EL (cell line): ENCODE results near the gene FAM167B.
"Not testable (repeated sequence)": the region's sequence is repeated elsewhere in the genome, so short reads cannot be mapped to it uniquely, and the experiment has no call there.

Source experiments
- DNase-seq: peaks from one replicate; pipeline ENCODE4 v3.0.0-alpha.2; 2016

Gene FAM167B

DNA sequence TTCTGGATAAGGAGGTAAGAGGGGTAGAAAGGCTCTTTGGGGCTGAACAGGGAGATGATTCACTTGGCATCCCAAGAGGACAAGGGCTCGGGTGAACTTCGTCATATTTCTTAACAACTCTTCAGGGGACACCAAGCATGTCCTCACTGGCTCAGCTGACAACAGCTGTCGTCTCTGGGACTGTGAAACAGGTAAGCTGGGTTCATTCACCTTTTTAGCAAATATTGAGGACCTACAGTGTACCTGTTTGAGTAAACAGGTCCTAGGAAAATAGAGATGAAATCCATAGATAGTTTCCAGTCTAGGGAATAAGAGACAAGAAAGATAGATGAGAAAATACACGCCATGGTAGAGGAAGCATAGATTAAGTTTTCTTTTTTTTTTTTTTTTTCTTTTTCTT, 22.7 kb upstream of the FAM167B start:
- DNase-seq: no peak

DNA sequence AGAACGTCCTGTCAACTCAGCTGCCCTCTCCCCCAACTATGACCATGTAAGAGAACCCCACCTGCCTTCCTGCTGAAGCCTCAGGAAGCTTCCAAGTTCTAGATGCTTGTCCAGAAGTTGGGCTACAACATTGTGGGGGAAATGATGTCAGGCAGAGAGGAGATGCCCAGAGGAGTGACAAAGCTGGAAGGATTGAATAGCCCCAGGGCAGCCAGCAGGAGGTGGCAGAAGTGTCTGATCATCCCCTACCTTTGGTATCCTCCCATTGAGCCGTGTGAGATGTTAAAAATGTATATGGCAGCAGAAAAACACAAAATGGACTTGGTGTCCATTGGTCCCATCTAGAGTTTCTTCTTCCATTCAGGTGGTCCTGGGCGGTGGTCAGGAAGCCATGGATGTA, 18.3 kb upstream of the FAM167B start:
- no peak for DNase-seq

DNA sequence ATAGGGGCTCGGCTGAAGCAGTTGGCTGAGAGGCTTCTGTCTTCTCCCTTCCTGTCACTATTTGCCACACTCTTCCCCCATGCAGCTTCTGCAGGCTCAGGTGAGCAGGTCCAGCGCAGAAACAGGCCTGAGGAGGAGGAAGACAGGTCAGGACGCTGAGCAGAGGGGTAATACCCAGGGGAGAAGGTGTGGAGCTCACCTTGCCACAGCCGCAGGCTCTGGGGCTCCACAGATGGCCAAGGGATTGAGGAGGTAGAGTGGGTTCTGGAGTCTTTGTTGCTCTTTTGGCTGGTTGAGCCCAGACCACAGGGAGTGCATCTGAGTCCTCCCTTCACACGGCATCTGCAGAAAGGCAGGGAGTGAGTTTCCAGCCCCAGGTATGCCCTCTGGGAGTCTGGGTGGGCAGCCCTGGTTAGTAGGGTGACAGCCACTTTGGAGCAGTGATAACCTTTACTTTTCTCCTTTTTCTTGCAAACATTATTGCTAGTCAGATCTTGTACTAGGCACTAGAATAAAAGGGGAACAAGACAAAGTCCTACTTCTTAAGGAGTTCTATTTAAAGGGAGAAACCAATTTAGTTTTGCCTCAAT, 15.1 kb upstream of the FAM167B start:
- no peak for DNase-seq

- DNase-seq: no peak
Measured at GRCh38 chr1:32232558-32233304, 14.3 kb upstream of the FAM167B start.

- no peak for DNase-seq
Measured at GRCh38 chr1:32234792-32235191, 12.2 kb upstream of the FAM167B start.

- DNase-seq: no peak
Measured at GRCh38 chr1:32239337-32239736, 7.7 kb upstream of the FAM167B start.

DNA sequence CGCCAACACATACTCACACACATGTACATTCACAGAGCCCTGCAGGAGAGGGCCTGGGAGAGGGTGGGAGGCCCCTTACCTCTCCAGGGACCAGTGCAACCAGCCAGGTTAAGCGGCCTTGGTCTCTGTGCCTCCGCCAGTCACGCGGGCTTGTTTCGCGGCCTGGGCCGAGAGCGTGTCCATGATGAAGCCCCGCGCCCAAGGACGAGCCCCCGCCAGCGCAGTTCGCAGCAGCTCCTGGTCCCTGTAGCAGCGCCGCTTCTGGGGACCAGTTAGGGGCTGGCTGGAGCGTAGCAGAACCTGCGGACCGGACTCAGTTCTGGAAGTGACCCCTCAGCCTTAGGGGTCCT, 7.3 kb upstream of the FAM167B start:
- DNase-seq: no peak

- peak; percentile 78 for DNase-seq
Measured at GRCh38 chr1:32240140-32240951, 6.7 kb upstream of the FAM167B start.

GRCh38 chr1:32241001-32241763, 5.8 kb upstream of the FAM167B start:
- peak; percentile 64 for DNase-seq

DNA sequence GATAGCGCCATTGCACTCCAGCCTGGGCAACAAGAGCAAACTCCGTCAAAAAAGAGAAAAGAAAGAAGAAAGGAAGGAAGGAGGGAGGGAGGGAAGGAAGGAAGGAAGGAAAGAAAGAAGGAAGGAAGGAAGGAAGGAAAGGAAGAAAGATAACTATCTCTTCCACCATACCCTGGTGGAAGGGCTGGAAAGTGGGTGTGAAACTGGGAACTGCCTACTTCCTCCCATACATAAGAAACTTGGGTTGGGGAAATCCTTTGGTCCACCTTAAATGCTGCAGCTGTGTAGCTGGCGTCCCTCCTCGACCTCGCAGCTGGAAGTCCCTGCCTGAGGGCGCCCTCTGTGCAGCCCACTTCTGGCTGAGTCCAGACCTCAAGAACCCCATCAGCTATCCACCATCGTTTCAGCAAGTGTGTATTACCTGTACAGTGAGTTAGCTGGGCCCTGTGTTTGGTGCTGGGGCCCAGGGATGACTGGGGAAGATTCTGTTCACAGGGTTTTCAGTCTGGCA, 4.6 kb upstream of the FAM167B start:
- peak; percentile 40 for DNase-seq

DNA sequence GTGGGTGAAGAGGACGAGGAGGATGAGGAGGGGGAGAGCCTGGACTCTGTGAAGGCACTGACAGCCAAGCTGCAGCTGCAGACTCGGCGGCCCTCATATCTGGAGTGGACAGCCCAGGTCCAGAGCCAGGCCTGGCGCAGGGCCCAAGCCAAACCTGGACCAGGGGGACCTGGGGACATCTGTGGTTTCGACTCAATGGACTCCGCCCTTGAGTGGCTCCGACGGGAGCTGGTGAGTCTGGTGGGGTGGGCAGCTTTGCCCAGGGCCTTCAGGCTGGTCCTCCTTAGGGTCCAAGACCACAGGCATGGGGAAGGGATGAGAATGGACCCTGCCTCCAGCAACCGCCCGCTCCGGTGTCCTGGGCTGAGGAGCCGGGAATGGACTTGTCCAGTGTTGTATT, 430 bp downstream of the FAM167B start:
- no peak for DNase-seq

DNA sequence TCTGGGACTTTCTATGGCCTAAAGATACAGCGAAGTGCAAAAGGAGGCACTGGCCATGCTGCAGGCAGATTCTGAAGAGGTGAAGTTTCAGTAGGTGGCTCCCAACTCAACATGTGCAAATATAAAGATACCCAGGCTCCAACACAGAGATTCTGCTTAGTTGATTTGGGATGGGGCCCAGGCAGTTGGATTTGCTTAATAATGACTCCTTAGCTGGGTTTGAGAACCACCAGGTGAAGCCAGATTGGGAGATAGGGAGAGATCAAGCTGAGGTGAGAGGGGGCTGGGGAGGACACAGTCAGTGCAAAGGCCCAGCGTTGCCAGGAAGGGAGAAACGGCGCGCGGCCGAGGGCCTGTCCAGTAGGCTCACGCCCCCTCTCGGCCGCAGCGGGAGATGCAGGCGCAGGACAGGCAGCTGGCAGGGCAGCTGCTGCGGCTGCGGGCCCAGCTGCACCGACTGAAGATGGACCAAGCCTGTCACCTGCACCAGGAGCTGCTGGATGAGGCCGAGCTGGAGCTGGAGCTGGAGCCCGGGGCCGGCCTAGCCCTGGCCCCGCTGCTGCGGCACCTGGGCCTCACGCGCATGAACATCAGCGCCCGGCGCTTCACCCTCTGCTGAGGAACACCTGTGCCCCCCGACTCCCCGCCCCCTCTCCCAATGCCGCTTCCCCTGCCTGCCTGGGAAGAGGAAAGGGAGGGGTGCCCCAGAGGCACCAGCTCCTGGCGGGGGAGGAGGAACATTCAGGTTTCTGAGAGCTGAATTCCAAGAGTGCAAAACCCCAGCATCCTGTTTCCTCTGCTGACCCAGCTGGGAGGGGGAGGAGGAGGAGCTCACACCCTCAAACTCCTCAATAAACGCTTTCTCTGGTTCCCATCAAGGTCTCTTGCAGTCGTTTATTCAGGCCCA, 1.2 kb downstream of the FAM167B start:
- peak; percentile 65 for DNase-seq

DNA sequence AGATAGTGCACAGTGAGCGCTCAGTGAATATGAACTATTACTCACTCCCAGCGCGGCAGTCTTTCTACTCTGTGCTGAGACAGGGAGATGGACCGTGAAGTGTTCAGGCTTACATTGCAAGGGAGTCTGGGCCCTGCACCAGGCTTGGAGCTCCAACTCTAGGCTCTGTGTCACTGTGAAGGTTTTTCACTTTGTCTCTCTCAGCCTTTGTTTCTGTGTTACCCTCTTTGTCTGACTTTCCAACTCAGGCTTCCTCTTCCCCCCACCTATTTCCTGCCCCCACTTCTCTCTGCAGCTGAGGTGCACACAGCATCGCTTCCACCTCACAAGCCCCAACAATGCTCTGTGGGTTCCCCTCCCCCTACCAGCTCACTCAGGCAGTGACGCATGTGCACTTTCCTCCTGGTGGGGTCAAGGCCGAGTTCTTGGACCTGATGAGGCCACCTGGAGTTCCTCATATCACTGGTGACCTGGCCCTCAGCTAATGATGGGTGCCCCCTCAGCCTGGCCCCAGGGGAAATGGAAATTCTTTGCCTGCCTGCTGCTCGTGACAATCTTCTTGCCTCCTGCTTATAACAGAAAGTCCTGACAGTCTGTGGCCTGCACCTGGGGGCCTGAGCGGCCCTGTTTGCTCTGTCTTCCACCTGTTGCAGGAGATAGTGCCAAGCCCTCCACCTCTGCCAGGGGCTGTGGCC, 3.0 kb downstream of the FAM167B start:
- DNase-seq: no peak

DNA sequence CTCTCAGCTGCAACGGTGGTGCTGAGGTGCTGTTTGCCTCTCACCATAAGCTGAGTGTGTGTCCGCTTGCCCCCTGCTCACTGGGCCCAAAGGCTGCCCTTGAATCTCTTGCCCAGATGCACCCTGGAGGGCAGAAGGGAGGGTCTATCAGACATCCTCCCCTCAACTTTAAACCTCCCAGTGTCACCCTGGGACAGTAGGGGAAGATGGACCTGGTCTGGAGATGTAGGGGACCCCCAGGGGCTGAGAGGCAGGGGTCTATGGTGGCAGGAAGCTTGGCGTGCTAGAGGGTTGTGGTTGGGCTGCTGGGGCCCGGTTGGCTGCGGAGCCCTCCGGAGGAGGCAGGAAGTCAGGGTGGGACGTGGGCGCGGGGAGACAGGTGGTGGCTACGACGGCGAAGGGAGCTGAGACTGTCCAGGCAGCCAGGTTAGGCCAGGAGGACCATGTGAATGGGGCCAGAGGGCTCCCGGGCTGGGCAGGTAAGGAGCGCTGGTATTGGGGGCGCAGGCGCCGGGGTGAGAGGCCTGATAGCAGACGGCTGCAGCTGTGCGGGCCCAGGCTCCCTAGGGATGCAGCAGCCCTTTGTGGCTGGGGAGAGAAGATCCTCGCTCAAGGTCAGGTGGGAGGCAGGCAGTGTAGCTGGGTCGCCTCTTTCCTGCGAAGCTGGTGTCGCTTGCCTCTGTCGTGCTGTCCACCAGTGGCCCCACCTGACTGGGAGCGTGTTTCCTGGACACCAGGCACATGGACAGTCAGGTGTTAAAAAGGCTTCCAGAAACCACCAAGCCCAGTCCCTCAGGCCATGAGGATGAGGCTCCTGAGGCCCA, 4.1 kb downstream of the FAM167B start, which contains the start of gene LCK:
Gene LCK (plus strand): TSS at position 373 of the 824 bp plus-strand sequence. CDS start 23,065 bp downstream, outside the sequence.
- no peak for DNase-seq

DNA sequence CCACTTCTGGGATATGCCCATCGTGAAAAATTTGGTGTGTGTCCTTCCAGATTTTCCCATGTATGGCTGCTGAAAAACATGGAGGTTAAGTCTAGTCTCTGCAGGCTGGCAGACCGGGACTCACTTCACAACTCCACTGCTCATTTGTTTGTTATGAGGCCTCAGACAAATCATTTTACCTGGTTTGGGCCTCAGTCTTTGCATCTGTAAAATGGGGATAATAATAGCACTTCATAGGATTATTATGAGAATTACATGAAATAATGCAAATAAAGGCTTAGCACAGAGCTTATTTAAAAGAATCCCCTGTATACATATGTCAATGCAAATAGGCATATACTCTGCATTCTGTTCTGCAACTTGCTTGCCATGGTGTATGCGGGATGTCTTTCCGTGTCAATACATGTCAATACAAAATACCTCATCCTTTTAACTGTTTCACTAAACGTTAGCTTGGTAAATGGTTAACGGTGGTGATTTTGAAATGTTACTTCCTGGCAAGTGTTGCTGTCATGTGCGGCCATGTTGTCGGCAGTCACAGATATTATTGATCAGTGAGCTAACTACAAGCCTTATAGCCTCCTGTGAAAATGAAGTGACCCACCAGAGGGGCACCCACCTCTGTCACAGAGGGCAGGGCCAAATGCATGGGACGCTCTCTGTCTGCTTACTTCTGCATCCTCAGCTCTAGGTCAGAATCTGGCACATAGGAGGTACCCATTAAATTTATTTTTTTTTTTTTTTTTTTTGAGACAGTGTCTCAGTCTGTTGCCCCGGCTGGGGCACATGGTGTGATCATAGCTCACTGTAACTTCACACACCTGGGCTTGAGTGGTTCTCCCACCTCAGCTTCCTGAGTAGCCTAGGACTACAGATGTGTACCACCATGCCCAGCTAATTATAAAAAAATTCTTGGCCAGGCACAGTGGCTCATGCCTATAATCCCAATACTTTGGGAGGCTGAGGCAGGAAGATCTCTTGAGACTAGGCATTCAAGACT, 8.3 kb downstream of the FAM167B start:
- no peak for DNase-seq

DNA sequence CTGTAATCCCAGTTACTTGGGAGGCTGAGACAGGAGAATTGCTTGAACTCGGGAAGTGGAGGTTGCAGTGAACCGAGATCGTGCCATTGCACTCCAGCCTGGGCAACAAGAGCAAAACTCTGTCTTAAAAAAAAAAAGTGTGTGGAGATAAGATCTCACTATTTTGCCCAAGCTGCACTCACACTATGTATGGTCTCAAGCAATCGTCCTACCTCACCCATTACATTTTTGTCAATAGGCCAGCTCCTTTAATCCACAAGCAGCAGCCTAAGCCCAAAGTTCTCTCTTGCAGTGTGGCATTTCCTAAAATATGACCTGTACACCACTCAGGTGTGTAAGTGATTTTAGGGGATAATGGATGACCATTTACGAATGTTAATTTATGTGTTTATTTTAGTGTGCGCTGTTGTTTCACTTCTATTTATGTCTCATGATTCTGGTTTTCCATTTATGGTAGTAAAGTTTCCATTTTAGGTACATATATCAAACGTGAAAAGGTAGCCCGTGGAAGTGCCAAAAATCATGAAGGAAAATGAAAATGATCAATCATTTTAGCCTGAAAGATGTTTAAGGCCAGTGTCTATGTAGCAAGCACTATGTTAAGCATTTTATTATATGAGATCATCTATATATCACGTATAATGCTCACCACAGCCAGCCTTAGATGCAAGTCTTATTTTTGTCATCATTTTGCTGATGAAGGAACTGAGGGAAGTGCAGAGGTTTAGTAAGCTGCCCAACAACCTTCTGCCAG, 9.6 kb downstream of the FAM167B start:
- DNase-seq: no peak

DNA sequence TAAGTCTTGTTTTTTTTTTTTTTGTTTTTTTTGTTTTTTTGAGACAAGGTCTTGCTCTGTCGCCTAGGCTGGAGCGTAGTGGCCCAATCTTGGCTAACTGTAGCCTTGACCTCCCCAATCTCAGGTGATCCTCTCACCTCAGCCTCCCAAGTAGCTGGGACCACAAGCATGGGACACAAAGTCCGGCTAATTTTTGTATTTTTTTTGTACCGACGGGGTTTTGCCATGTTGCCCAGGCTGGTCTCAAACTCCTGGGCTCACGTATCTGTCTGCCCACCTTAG, 10.1 kb downstream of the FAM167B start:
- no peak for DNase-seq

- DNase-seq: not testable (repeated sequence)
Measured at GRCh38 chr1:32263236-32263593, 16.2 kb downstream of the FAM167B start.

GRCh38 chr1:32263744-32264143, 16.7 kb downstream of the FAM167B start:
- no peak for DNase-seq
